ENCODE results near the gene WDR7.

Gene WDR7

DNA sequence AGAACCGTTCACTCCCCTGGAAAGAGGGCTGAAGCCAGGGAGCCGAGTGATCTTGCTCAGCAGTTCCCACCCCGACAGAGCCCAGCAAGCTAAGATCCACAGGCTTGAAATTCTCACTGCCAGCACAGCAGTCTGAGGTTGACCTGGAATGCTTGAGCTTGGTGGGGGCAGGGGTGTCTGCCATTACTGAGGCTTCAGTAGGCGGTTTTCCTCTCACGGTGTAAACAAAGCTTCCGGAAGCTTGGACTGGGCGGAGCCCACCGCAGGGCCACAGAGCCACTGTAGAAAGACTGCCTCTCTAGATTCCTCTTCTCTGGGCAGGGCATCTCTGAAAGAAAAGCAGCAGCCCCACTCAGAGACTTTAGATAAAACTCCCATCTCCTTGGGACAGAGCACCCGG lies 180.8 kb downstream of the WDR7 start:
- Histone ChIP-seq H3K9ac (ENCODE audit: low read length) (no peak overlapping the region), H3F3A (ENCODE audit: insufficient read depth, low read length) (no peaks in the 10 kb centered on the region), H3K9me2 (ENCODE audit: low read depth, low read length) (no peaks in the 10 kb centered on the region), H3K36me3 (ENCODE audit: insufficient read depth, low read length) (no peaks in the 10 kb centered on the region), H3K4me1 (ENCODE audit: insufficient read depth, low read length, severe bottlenecking) (no peaks in the 10 kb centered on the region), H3K27me3 (ENCODE audit: insufficient read depth, low read length) (no peaks in the 10 kb centered on the region), H3K4me2 (ENCODE audit: low read length) (no peak overlapping the region), H3K27ac (ENCODE audit: low read depth, low read length, poor library complexity, severe bottlenecking) (no peak overlapping the region), H2AFZ (ENCODE audit: low read length) (no peak overlapping the region), H3K4me3 (ENCODE audit: low read depth, low read length, poor library complexity, severe bottlenecking) (no peak overlapping the region), H4K20me1 (ENCODE audit: insufficient read depth, low read length) (no peaks in the 10 kb centered on the region), H3K9me3 (ENCODE audit: low read length) (no peaks in the 10 kb centered on the region), H3K79me2 (ENCODE audit: insufficient read depth, low read length) (no peaks in the 10 kb centered on the region)
- TF ChIP-seq EZH2 (IDR thresholded peaks at IDR 0.05; ENCODE audit: borderline replicate concordance, low read length), result no peak
- TF ChIP-seq, protein P1, sequence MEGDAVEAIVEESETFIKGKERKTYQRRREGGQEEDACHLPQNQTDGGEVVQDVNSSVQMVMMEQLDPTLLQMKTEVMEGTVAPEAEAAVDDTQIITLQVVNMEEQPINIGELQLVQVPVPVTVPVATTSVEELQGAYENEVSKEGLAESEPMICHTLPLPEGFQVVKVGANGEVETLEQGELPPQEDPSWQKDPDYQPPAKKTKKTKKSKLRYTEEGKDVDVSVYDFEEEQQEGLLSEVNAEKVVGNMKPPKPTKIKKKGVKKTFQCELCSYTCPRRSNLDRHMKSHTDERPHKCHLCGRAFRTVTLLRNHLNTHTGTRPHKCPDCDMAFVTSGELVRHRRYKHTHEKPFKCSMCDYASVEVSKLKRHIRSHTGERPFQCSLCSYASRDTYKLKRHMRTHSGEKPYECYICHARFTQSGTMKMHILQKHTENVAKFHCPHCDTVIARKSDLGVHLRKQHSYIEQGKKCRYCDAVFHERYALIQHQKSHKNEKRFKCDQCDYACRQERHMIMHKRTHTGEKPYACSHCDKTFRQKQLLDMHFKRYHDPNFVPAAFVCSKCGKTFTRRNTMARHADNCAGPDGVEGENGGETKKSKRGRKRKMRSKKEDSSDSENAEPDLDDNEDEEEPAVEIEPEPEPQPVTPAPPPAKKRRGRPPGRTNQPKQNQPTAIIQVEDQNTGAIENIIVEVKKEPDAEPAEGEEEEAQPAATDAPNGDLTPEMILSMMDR (IDR thresholded peaks at IDR 0.05; ENCODE audit: low read length), result no peak

DNA sequence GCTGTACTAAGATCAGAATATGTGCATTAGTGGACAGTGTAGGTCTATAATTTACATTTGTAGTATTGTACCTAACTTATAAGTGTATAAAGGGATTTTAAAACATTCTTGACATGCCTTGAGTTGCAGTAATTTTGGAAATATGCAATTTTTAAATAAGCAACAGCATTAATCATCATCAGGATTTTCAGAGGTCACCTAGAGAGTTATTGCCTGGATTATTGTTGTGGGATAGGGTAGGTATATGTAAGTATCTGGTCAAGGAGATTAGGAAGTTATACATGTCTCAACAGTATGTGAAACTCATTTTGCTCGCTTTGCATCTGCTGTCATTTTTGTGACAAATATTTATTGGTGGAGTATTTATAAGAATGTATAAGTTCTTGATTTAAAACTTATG lies 184.2 kb downstream of the WDR7 start:
- Histone ChIP-seq H3K36me3 (ENCODE audit: insufficient read depth, low read length) (no peaks in the 10 kb centered on the region), H2AFZ (ENCODE audit: low read length) (no peak overlapping the region), H3K4me1 (ENCODE audit: insufficient read depth, low read length, severe bottlenecking) (no peaks in the 10 kb centered on the region), H3K27me3 (ENCODE audit: insufficient read depth, low read length) (no peaks in the 10 kb centered on the region), H3K9ac (ENCODE audit: low read length) (no peak overlapping the region), H3K27ac (ENCODE audit: low read depth, low read length, poor library complexity, severe bottlenecking) (no peak overlapping the region), H3K9me2 (ENCODE audit: low read depth, low read length) (no peaks in the 10 kb centered on the region), H3K9me3 (ENCODE audit: low read length) (no peaks in the 10 kb centered on the region), H3K4me2 (ENCODE audit: low read length) (no peak overlapping the region), H4K20me1 (ENCODE audit: insufficient read depth, low read length) (no peaks in the 10 kb centered on the region), H3F3A (ENCODE audit: insufficient read depth, low read length) (no peaks in the 10 kb centered on the region), H3K4me3 (ENCODE audit: low read depth, low read length, poor library complexity, severe bottlenecking) (no peak overlapping the region), H3K79me2 (ENCODE audit: insufficient read depth, low read length) (no peaks in the 10 kb centered on the region)
- TF ChIP-seq EZH2 (IDR thresholded peaks at IDR 0.05; ENCODE audit: borderline replicate concordance, low read length), result no peak

DNA sequence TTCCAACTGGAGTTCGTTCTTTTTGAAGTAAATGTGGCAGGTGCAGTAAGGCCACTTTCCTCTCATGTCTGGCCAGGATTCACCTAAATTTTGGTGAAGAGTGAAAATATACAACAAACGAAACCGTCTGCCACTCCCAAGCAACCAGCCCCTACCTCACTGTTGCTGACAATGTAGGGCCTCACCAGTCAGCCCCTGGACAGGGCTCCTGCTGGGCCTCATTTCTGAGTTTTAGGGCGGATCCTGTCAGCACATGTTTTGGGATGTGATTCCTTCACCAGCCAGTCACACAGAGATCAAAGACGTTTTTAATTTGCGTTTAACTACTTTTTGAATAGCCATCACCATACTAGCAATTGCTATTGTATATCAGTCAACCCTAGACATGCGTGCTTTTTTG lies 185.0 kb downstream of the WDR7 start:
- no peaks in the 10 kb centered on the region for H3K9me2 ChIP-seq (ENCODE audit: low read depth, low read length)
- H2AFZ ChIP-seq (ENCODE audit: low read length), result no peak overlapping the region
- no peaks in the 10 kb centered on the region for H3K4me1 ChIP-seq (ENCODE audit: insufficient read depth, low read length, severe bottlenecking)
- no peak overlapping the region for H3K4me2 ChIP-seq (ENCODE audit: low read length)
- H3K79me2 ChIP-seq (ENCODE audit: insufficient read depth, low read length), result no peaks in the 10 kb centered on the region
- no peaks in the 10 kb centered on the region for H4K20me1 ChIP-seq (ENCODE audit: insufficient read depth, low read length)
- no peaks in the 10 kb centered on the region for H3K36me3 ChIP-seq (ENCODE audit: insufficient read depth, low read length)
- H3K4me3 ChIP-seq (ENCODE audit: low read depth, low read length, poor library complexity, severe bottlenecking), result no peak overlapping the region
- no peak overlapping the region for H3K9ac ChIP-seq (ENCODE audit: low read length)
- TF ChIP-seq, protein P1 (IDR thresholded peaks at IDR 0.05; ENCODE audit: low read length), result no peak
- TF ChIP-seq EZH2 (IDR thresholded peaks at IDR 0.05; ENCODE audit: borderline replicate concordance, low read length), result no peak
- no peaks in the 10 kb centered on the region for H3F3A ChIP-seq (ENCODE audit: insufficient read depth, low read length)
- H3K27me3 ChIP-seq (ENCODE audit: insufficient read depth, low read length), result no peaks in the 10 kb centered on the region
- H3K9me3 ChIP-seq (ENCODE audit: low read length), result no peaks in the 10 kb centered on the region
- H3K27ac ChIP-seq (ENCODE audit: low read depth, low read length, poor library complexity, severe bottlenecking), result no peak overlapping the region

DNA sequence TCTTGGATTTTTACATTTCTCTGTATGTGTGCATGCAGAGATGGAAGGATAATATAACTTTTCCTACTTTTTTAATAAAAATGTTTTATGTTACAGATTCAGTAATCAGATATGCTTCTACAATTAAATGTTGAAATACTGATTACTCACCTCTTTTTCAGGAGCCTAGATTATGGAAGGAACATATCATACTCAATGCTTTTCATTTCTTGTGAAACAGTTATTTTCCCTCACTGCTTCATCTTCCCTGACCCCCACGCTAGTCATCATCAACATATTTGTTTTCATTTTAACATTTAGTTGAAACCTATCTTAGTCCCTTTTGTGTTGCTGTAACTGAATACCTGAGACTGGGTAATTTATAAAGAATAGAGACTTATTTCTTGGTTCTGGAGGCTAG lies 190.7 kb downstream of the WDR7 start:
- Histone ChIP-seq H2AFZ (ENCODE audit: low read length) (no peak overlapping the region), H3K4me1 (ENCODE audit: insufficient read depth, low read length, severe bottlenecking) (no peaks in the 10 kb centered on the region), H3K9me3 (ENCODE audit: low read length) (no peaks in the 10 kb centered on the region), H3K9ac (ENCODE audit: low read length) (no peak overlapping the region), H3K27ac (ENCODE audit: low read depth, low read length, poor library complexity, severe bottlenecking) (no peak overlapping the region), H3K9me2 (ENCODE audit: low read depth, low read length) (no peaks in the 10 kb centered on the region), H3K79me2 (ENCODE audit: insufficient read depth, low read length) (no peaks in the 10 kb centered on the region), H3K4me3 (ENCODE audit: low read depth, low read length, poor library complexity, severe bottlenecking) (no peak overlapping the region), H4K20me1 (ENCODE audit: insufficient read depth, low read length) (no peaks in the 10 kb centered on the region), H3K36me3 (ENCODE audit: insufficient read depth, low read length) (no peaks in the 10 kb centered on the region), H3F3A (ENCODE audit: insufficient read depth, low read length) (no peaks in the 10 kb centered on the region), H3K4me2 (ENCODE audit: low read length) (no peak overlapping the region), H3K27me3 (ENCODE audit: insufficient read depth, low read length) (no peaks in the 10 kb centered on the region)
- no peak for TF ChIP-seq EZH2 (IDR thresholded peaks at IDR 0.05; ENCODE audit: borderline replicate concordance, low read length)
- TF ChIP-seq, protein P1 (IDR thresholded peaks at IDR 0.05; ENCODE audit: low read length), result no peak

All from OCI-LY1 (cell line).